ENCODE data around the gene CASP14.

DNA sequence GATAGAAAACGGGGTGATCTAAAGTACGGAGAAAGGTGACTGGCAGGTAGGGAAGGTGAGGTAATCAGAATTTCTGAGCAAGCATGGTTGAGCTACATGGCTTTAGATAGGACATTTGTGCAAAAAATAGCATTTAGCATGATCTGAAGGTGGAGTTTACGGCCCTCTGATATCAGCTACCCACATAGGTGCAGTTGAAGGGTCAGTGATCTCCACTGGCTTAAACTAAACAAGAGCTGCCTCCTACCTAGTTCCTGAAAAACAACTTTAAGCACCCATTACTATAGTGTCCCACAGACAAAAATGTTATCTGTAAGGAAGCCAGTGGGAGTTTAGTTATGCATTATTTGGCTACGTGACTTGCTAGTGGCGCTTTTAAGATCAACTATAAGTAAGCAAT is 1.2 kb upstream of the CASP14 start:
- TF ChIP-seq POLR2A (IDR thresholded peaks at IDR 0.05) (no peak), POLR2AphosphoS5 (IDR thresholded peaks at IDR 0.05) (no peak)
- TF ChIP-seq, protein P1, sequence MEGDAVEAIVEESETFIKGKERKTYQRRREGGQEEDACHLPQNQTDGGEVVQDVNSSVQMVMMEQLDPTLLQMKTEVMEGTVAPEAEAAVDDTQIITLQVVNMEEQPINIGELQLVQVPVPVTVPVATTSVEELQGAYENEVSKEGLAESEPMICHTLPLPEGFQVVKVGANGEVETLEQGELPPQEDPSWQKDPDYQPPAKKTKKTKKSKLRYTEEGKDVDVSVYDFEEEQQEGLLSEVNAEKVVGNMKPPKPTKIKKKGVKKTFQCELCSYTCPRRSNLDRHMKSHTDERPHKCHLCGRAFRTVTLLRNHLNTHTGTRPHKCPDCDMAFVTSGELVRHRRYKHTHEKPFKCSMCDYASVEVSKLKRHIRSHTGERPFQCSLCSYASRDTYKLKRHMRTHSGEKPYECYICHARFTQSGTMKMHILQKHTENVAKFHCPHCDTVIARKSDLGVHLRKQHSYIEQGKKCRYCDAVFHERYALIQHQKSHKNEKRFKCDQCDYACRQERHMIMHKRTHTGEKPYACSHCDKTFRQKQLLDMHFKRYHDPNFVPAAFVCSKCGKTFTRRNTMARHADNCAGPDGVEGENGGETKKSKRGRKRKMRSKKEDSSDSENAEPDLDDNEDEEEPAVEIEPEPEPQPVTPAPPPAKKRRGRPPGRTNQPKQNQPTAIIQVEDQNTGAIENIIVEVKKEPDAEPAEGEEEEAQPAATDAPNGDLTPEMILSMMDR (IDR thresholded peaks at IDR 0.05) = no peak

Measured in prostate gland (tissue), 2 donors.